Thyroid gland (tissue), 4 donors: ENCODE results near the gene PGBD5. TPM values are rescaled to one million over a fixed set of nuclear protein-coding genes. Genes with fewer than 3 reads are reported as not detected.

Experiments used
- DNase-seq, 2 donors: peaks; one replicate each; pipeline ENCODE4 v3.0.0-alpha.2; 2019
- H3K27ac ChIP-seq, 3 donors: fragments of 200-600 bp; sonication (generic); 1 replicate in 2 of 3; 2 replicates in 1 of 3; pipeline ENCODE4 v1.5.1; 2016 to 2019; ENCODE audit warnings: mild to moderate bottlenecking in 1 of 3, moderate library complexity in 1 of 3
- H3K27me3 ChIP-seq: fragments of 200-600 bp; sonication (generic); one replicate; pipeline ENCODE4 v1.5.1; 2019
- H3K36me3 ChIP-seq, 2 donors: fragments of 200-600 bp; sonication (generic); one replicate each; pipeline ENCODE4 v1.5.1; 2016 to 2019
- H3K4me1 ChIP-seq, 2 donors: fragments of 200-600 bp; sonication (generic); one replicate each; pipeline ENCODE4 v1.5.1; 2017 to 2019
- H3K4me3 ChIP-seq, 3 donors: fragments of 200-600 bp; sonication (generic); replicated peaks in 1 of 3; 1 replicate in 2 of 3; 2 replicates in 1 of 3; pipeline ENCODE4 v1.5.1; 2016; ENCODE audit warnings: mild to moderate bottlenecking in 1 of 3
- H3K9me3 ChIP-seq: fragments of 200-600 bp; sonication (generic); one replicate; pipeline ENCODE4 v1.5.1; 2017
- CTCF ChIP-seq, 6 experiments: fragments of 200-600 bp in 3 of 6; fragments of 450-650 bp in 3 of 6; sonication (generic) in 3 of 6; IDR thresholded peaks; one replicate each; pipeline ENCODE4 v1.5.1; 2016 to 2019; ENCODE audit warnings: antibody characterized with exemption in 6 of 6, mild to moderate bottlenecking in 2 of 6, inconsistent platforms in 1 of 6, moderate library complexity in 1 of 6
- POLR2A ChIP-seq, 2 donors: fragments of 450-650 bp; IDR thresholded peaks; one replicate each; pipeline ENCODE4 v1.6.1; 2017; ENCODE audit warnings: antibody characterized with exemption in 2 of 2, mild to moderate bottlenecking in 2 of 2, moderate library complexity in 1 of 2
- WGBS, 2 donors: methylation state at CpG; one replicate each; pipeline ENCODE4 v1.1.5; 2017; 5-methylcytosine and 5-hydroxymethylcytosine counted together
- intact Hi-C: fragments of 100-400 bp; cut with DNase I; formaldehyde crosslinking; loops from one replicate; pipeline ENCODE4 v1.15.1; 2023
- total RNA-seq, 4 donors: library from RNA; depleted of rRNA; stranded (reverse); fragments of >200 nt; gene quantifications; one replicate each; pipeline ENCODE4 v1.2.3, GENCODE V29; 2016

Gene PGBD5
- total RNA-seq, 4 donors from 2014 or later: 2.7 to 14.9 (median 6.4) TPM

DNA sequence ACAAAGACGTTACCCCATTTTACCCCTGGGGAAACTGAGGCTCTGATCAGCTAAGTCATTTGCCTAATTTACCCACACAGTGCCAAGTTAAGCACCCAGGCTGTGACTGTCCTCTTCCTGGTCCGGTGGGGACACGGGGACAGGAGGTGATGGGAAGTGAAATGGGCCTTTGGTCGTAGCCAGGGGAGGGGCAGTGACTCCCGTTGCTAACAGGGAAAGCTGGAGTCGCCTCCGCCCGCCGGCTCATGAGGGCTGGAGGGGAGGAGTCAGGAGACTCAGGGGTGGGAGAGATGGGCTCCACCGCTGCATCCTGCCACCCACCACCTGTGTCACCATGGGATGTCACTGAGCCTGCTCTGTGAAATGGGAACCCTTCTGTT is 139.3 kb downstream of the PGBD5 start:
- no peak for TF ChIP-seq POLR2A (IDR thresholded peaks at IDR 0.05)
- no peak for TF ChIP-seq CTCF (IDR thresholded peaks at IDR 0.05)
- H3K4me1 ChIP-seq: peaks cover 0 to under 1% of the 10 kb centered on the region in 2 donors
- no peak overlapping the region for H3K27ac ChIP-seq
- no peaks in the 10 kb centered on the region for H3K27me3 ChIP-seq
- intact Hi-C loops: no loop called here
- WGBS, 2 donors: 73% methylated on average over 10 of the region's 10 CpGs
- no peak for DNase-seq
- H3K4me3 ChIP-seq: no peak overlapping the region
- no peaks in the 10 kb centered on the region for H3K9me3 ChIP-seq
- no peaks in the 10 kb centered on the region for H3K36me3 ChIP-seq

DNA sequence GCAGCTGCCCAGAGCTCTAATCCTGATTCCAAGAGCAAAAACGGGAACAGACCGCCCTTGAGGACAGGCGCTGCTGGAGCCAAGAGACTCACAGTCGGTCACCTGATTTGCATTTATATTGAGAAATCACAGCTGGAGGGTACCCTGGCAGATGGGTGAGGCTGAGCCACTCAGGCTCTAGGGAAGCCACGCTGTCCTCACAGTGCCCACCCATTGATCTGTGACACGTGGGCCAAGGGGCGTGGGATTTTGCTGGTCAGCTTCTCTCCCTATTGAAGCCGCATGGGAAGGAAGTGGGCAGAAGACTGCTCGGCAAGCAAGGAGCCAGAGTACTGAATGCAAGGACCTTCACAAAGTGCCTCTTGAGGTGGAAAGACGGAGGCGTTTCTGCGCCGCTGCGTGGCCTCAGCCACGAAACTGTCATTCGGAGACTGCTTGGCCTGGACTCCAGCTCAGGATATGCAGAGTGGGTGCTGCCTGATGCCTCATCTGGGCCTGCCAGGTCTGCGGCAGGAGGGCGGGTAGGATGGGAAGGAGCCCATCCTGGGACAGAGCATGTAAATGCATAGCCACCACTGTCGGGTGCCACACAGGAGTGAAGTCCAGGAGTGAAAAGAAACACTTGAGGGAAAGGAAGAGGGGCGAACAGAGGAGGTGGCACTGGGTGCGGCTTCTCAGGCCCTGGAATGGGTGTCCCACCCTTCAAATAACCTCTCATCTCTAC is 139.8 kb downstream of the PGBD5 start:
- no peak for DNase-seq
- Histone ChIP-seq H3K4me3 (no peak overlapping the region), H3K4me1 (no peaks in the 10 kb centered on the region), H3K27ac (no peak overlapping the region), H3K9me3 (no peaks in the 10 kb centered on the region), H3K27me3 (no peaks in the 10 kb centered on the region), H3K36me3 (peaks cover 0 to under 1% of the 10 kb centered on the region in 2 donors)
- no peak for TF ChIP-seq POLR2A (IDR thresholded peaks at IDR 0.05)
- no peak for TF ChIP-seq CTCF (IDR thresholded peaks at IDR 0.05)
- 84 to 87% methylated on average over 20 to 21 of the region's 21 CpGs for WGBS, 2 donors
- intact Hi-C loops: no loop called here

DNA sequence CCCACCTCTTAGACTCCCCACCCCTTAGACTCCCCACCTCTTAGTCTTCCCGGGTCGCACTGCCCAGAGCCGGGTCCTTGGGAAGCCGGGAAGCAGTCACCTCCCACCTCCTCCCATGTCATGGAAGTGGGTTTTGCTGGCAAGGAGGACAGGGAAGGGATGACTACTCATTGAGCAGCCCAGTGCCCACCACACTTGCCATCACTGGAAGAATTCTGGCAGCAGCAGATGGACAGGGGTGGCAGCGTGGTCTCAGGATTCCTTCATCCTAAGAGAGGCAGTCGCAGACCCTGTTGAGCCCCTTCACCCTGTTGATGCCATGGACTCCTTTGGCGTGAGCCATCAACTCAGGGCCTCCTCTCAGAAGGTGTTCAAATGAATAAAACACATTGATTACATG is 140.8 kb downstream of the PGBD5 start:
- intact Hi-C loops: no loop called here
- no peak for DNase-seq

GRCh38 chr1:230284891-230285290 is 141.2 kb downstream of the PGBD5 start:
- no peaks in the 10 kb centered on the region for H3K27me3 ChIP-seq
- no peak for TF ChIP-seq CTCF (IDR thresholded peaks at IDR 0.05)
- no peak for TF ChIP-seq POLR2A (IDR thresholded peaks at IDR 0.05)
- no peak for DNase-seq
- intact Hi-C loops: no loop called here
- H3K36me3 ChIP-seq: peaks cover 0 to 13% of the 10 kb centered on the region in 2 donors
- H3K27ac ChIP-seq: no peak overlapping the region
- no peak overlapping the region for H3K4me3 ChIP-seq
- H3K4me1 ChIP-seq: no peaks in the 10 kb centered on the region
- no peaks in the 10 kb centered on the region for H3K9me3 ChIP-seq
- 83% methylated on average over 10 of the region's 10 CpGs for WGBS, 2 donors

More for the DNA sequence above, 140.8 kb downstream of the PGBD5 start:
- TF ChIP-seq POLR2A (IDR thresholded peaks at IDR 0.05): no peak
- TF ChIP-seq CTCF (IDR thresholded peaks at IDR 0.05): no peak
- 87 to 96% methylated on average over 7 of the region's 7 CpGs for WGBS, 2 donors
- Histone ChIP-seq H3K27ac (no peak overlapping the region), H3K27me3 (no peaks in the 10 kb centered on the region), H3K9me3 (no peaks in the 10 kb centered on the region), H3K4me1 (no peaks in the 10 kb centered on the region), H3K4me3 (no peak overlapping the region), H3K36me3 (peaks cover 0 to 10% of the 10 kb centered on the region in 2 donors)

- TF ChIP-seq POLR2A (IDR thresholded peaks at IDR 0.05): no peak
- no peak for TF ChIP-seq CTCF (IDR thresholded peaks at IDR 0.05)
- H3K36me3 ChIP-seq: peaks cover 0 to 24% of the 10 kb centered on the region in 2 donors
- no peaks in the 10 kb centered on the region for H3K27me3 ChIP-seq
- intact Hi-C loops: no loop called here
- no peak overlapping the region for H3K4me3 ChIP-seq
- H3K9me3 ChIP-seq: no peaks in the 10 kb centered on the region
- no peak overlapping the region for H3K27ac ChIP-seq
- no peak for DNase-seq
- no peaks in the 10 kb centered on the region for H3K4me1 ChIP-seq
- WGBS, 2 donors: 92 to 93% methylated on average over 12 of the region's 12 CpGs
These were observed 142.5 kb downstream of the PGBD5 start for GRCh38 chr1:230283678-230284077.
